HG03439 (cell line): Measurements from ENCODE around the gene CLEC4F.
A peak's percentile ranks its signal among the peaks of the same experiment; 100 is the strongest.

Source experiments
- ATAC-seq: cut with Tn5 transposase; IDR thresholded peaks from one replicate; pipeline ENCODE4 v1.9.1; 2021; ENCODE audit warnings: mild to moderate bottlenecking, moderate library complexity; ENCODE audit not compliant: unreplicated experiment

CLEC4F gene

DNA sequence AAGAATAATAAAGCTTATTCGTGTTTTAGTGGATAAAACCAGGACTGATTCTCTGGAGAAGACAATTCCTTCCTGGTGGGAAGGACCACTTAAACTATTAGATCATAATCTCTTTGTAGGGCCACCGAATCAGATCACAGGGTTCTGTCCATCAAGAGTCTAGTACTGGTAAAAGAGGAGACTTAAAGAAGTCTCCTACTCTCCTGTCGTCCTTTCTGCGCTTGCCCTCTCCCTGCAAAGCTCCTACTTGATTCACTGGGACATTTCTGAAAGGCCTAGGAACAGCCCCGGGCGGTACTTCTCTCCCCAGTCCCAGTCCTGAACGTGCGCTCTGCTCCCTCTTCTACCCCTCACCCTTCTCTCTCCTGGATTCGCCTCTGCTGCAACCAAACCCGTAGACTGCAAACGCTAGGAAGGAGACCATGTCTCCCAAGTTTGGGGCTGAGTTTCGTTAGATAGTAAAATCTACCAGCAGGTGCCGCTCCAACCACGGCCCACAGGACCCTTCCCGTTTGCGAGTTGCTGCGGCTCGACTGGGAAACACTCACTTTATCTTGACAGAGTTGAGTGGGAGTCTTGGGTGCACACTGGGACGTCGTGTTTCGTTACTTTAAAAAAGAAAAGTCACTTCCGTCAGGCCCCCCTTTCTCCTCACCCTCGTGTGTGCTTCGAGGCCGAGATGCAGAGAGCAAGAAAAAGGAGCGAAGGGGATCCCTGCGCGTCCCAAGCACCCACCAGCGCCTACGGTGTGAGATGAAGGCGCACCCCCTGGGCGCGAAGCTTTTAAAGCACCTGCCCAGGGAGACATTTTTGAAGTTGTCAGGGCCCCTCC, 30.9 kb downstream of the CLEC4F start:
- ATAC-seq, result no peak

DNA sequence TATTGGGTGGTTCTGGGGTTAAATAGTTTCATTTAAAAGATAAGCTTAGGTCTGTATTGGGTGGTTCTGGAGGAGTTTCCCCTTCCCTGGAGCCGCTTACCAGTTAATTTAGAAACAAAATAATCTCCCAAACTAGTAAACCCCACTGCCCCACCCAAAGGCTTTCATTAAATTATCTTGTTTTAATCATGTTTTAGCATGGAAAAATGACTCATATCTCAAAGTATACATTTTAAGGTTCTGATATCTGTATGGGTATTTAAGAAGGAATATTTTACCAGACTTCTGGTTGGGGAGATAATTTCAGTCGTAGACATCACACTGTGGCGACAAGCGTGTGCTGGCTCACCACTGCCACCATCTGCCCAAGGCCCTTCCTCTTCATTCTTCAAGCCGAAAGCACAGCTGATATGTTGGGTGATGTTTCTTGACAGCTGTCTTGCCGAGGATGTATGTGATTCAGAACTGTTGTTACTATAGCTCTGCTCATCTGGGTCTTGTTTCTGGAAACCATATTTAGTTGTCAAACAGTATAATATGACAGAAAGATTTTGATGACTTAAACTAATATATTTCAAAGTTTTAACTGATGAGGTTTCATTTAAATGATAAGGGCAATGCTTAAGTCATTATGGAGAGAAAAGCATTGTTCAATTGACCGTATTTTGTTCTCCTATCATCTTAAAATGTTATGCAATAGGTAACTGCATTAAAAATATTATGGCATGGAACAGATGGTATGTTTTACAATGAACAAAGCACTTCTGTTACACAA, 35.1 kb downstream of the CLEC4F start:
- ATAC-seq, result no peak

DNA sequence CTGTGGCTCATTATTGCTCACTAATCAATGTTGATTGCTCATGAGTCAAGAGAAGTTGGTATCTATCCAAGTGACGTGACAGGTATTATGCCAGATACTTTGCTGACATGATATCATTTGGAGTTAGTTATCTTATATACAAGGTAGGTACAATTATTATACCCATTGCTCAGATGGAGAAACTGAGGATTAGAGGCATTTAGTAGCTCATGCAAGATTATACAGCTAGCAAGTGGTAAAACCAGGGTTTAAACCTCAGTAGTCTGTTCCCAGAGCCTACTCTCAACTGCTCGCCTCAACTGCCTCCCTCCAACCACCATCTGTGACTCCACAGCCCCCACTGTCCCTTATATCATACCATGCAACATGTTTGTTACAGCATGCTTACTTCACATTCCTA, 36.1 kb downstream of the CLEC4F start:
- ATAC-seq, result no peak

DNA sequence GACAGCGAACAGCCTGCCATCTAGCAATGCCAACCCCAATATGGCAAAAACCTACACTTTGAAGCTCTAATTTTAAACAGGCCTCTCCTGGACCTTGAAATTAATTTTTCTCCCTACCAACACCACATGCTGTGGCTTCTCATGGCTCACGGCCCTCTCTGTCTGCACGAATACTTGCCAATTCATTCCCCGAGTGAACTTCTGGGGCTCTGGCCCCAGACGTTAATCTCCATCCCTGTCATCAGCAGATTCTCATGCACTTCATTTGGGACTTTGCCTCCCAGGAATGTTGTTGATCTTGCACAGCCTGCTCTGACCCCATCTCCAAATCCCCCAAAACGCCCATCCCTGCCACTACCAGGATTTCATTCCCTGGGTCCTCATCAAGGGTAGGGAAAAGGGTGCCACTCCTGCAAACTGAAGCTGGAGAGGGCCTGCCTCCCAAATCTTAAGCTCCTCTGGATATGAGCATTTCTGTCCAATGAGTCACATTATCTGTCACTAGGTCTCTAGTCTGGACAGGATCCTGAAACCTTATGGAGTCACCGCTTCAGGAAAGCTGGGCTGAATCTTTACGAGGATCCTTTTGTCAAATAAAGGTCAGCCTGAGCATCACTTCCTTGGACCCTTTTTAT, 40.4 kb downstream of the CLEC4F start:
- ATAC-seq, result no peak

DNA sequence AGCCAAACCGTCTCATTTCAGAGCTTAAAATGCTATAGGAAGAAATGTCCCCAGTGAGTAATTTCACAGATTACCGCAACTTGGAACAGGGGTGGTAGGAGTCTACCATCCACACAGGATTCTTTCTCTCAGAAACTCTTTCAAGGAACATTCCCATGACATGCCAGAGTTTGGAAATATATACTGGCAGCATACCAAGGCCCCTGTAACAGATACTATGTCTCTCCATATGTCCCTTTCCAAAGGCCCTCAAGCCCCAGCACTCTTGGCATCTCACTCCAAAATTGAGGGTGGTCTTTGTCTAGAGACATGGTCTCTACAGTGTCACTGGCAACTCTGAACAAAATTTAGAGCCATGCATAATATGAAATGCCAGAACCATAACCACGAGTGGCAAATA, 40.9 kb downstream of the CLEC4F start:
- ATAC-seq, result no peak

DNA sequence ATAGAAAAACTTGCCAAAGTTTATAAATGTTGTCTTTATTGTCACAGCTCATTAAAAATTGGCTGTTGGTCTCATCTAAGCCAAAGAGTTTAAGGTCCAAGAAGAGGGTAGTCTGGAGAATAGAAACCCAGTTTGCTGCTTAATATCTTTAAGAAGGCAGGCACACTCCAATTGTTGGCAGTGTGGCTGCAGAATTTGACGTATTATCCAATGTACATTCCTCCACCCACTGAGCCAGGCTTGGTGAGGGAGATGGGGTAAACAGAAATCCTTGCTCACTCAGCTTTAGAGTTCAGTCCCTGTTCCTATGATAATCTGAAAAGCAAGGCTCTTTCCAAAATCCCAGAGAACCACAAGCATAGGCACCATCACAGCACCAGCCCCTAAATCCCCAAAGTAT, 41.7 kb downstream of the CLEC4F start:
- no peak for ATAC-seq

DNA sequence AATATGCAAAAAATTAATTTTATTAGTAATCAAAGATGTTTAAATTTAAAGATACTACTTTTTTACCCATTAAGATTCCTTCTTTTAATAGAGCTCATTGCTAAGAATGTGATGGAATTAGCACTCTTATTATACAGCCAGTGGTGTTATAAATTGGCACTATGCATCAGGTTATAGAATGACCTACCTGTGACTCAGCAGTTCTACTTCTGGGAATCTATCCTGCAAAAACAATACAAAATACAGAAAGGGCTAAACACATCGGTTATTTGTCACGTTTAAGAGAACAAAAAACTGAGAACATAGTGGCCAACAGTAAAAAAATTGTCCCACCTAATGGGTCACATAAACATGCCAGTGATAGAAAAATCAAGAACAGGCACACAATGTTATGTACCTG, 42.9 kb downstream of the CLEC4F start:
- no peak for ATAC-seq

DNA sequence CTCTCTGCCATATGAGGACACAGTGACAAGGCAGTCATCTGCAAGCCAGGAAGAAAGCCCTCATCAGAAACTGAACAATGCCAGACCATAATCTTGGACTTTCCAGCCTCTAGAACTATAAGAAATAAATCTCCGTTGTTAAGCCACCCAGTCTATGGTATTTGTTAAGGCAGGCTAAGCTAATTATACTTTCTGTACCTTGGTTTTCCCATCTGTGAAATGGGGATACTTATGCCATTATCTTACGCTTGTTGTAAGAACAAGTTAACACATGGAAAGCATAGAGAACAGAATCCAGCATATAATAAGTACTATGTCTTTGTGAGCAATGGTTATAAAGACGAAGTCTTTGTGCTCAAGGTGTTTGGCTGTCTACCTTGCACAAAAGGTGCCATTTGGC, 44.1 kb downstream of the CLEC4F start:
- no peak for ATAC-seq

DNA sequence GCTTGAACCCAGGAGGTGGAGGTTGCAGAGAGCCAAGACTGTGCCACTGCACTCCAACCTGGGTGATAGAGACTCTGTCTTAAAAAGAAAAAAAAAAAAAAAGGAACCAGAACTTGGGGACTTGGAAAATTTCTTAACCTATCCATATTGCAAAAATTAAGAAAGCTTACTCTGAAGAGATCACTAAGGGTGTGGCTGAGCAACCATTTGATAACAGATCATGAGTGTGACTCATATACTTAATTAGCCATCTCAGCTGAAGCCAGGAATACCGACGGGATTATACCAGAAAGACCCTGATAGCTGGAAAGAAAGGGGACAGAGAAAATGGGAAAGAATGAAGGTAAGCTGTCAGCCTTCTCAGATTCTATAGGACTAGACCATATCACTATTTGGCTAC, 45.3 kb downstream of the CLEC4F start:
- ATAC-seq, result no peak

DNA sequence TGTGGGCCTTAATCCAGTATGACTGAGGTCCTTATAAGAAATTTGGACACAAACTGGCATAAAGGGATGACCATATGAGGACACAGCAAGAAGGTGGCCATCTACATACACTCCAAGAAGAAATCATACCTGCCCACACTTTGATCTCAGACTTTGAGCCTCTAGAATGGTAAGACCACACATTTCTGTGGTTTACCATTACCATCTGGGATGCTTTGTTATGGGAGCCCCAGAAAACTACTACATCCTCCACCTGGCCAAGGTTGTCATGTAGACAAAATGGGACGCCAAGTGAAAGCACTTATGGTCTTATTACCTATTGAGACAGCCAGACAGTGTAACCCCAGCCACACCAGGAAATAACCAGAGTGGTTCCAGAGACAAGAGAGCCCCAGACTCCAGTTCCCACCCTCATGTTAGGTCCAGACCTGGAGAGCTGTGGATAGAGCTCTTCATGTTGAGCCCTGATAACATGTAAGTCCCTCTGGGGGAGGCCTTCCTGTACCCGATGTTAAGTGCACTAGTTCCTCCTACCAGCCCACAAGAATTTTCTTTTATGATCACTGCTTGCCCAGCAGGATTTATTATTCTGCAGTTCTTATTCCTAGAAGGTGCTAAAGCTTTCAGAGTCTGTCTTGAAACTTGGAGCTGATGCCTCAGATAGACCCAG, 47.8 kb downstream of the CLEC4F start:
- ATAC-seq, result no peak

DNA sequence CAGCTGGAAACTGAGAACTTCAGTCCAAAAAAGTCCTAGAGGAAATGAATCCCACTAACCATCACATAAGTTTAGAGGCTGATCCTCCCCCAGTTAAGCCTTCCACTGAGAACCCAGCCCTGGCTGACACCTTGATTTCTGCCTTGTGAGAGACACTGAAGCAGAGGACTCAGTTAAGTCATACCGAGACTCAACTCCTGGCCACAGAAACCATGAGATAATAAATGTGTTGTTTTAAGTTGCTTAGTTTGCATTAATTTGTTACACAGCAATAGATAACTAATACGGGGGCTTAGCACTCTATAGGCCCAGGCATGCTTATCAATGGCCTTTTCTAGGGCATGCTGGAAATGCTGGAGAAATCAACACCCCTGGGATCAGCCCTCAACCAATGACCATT, 49.0 kb downstream of the CLEC4F start:
- peak; percentile 64 for ATAC-seq

DNA sequence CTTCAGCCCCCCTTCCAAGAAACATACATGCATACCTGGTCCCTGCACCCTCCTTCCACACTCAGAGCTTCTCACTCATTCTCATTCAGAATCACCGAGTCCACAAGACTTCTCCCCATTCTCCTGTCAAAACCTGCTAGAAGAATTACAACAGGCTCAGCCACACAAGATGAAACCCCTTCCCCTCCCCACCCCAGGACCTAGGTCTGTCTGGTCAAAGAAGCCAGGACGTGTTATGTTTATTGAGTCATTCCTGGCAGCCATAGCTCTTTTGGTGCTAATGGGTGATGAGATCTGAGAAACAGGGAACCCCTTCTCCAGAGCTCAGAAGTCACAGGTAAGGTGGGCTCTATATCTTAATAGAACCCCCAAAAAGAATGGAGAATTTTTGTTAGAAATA, 50.9 kb downstream of the CLEC4F start:
- ATAC-seq, result no peak

DNA sequence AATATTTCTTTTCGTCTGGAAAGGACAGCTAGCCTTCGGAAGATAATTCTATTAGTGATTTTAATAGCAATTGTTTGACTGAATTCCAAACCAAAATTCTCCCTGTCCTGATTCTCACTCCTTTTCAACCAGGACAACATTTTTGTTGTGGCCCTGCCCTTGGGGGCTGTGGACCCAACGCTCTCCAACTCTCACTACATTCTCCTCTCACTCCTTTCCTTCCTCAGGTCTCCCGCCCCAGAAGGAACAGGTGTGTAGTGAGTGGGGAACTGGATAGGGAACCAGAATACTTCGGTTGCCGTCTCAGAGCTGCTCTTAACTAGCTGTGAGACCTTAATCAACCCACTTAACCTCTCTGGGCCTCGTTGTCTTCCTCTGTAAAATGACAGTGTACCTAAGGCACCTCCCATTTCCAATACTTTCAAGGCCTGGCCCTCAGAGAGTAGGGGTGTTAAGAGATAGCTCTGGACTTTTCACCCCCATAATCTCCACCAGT, 51.8 kb downstream of the CLEC4F start:
- ATAC-seq, result no peak

DNA sequence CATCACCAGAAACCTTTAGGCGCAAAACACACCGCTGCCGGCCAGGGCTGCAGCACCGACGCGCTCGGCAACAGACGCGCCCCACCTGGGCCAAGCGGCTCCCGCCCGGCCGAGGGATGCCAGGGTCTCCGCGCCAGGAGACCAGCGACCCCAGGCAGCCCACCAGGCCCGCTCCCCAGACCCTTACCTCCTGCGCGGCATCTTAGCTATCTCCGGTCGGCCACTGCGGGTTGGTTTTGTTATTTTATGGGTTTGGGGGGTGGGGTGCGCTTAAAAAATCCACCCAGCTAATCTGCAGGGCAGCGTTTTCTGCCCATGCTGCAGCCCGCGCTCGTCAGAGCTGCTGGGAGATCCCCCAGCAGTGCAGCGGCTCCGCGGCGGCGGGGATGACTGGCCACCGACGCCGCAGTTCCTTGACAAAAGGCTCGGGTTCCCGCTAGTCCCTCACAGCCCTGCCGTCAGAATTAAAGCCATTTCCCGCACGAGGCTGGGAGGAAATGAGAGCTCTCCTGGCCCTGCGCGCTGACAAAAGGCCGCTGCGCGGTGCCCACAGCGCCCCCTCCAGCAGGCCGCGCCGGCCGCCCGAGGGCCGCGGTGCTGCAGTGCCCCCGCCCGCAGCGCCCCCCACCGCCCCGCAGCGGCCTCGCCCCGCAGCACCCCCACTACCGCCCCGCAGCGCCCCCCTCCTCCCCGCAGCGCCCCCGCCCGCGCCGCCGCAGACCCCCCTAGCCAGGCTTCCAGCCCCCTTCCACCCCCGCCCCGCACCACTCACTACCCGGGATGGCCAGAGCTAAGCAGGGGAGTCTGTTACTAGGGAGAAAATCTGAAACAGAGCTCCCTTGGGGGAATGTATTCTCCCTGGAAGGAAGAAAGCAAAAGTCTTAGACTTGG, 52.5 kb downstream of the CLEC4F start, which contains the start of gene ADD2:
Gene ADD2, minus strand, starts transcription at position 502 of the 891 bp plus-strand sequence. CDS start 61,792 bp downstream, outside the sequence.
- ATAC-seq, result no peak

DNA sequence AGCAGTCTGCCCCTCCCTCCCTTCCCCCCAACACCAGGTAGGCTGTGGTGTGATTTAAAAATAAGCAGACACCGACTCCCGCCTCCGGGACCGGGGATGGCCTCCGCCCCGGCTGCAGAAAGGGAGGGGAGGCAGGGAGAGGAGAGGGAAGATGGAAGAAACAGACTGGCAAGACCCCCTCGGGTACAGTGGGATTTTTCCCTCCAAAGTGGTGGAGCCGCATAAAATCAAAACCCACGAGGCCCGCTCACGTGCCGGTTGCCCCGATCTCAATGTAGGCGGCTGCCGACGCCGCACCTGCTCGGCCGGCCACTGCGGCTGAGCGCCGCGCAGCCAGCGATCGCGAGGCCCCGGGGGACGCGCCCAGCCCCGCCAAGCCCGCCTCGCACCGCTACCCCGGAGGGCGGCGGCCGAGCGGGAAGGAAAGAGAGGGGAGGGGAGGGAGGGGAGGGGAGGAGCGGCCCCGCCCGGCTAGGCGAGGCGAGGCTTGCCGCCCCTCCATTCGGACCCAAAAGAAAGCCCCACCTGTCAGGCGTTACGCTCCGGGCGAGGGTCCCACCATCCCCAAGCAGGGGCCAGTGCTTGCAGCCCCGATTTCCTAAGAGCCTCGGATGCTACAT, 53.2 kb downstream of the CLEC4F start:
- no peak for ATAC-seq

DNA sequence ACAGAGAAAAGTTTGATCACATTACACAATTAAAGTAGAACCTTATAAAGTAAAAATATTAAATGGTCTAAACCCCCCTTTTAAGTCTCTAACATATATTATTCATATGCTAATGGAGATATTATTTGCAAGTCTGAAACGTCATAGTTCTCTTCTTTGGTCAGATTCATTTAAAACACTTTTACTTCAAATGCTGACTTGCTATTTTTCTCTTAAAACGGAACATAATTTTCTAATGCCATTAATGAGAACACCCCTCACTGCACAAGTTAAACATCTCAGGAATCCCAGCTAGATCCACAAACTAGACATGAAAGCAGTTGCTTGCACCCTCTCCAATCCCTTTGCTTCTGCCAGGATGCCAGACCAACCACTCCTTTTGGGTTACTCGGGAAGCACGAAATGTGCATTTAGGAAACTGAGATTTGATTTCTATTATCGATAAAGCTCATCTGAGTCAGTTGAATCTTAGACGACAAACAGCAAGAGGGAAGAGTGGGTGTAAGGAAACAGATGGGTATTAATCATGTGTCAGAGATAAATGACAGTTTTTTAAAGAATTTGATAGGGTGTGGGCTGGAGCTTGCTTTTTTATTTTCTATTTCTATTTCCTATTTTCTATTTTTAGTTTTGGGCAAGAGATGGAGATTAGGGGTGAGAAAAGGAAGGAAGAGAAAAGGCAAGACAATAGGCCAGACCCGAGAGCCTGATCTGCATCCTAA, 53.9 kb downstream of the CLEC4F start:
- no peak for ATAC-seq

DNA sequence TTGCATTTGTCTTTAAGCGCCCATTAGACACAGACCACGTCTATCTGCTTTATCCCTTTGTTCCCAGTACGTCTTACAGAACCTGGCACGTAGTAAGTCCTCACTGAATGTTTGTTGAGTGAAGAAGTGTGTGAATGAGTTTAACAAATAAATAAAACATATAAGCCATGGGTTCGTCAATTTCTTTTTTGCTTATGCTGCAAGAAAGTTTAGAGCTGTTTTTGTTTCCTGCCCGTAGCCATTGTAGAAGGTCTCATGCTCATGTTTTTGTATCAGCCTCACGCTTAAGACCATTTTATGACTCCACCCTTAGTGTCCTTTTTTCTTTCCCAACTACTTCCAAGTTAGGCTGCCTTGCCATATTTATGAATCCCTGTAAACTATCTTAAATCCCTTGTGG, 54.9 kb downstream of the CLEC4F start:
- ATAC-seq, result no peak

DNA sequence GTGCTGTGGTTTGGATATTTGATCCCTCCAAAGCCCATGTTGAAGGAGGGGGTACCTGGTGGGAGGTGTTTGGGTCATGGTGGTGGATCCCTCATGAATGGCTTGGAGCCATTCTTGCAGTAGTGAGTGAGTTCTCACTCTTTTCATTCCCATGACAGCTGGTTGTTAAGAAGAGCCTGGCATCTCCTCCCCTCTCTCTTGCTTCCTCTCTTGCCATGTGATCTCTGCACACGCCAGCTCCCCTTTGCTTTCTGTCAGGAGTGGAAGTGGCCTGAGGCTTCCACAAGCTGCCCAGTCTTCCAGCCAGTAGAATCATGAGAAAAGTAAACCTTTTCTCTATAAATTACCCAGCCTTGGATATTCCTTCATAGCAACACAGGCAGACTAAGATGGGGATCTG, 61.0 kb downstream of the CLEC4F start:
- ATAC-seq, result no peak
